Stimulated activated CD4-positive, alpha-beta T cell treated with anti-CD3 and anti-CD28 coated beads, Interleukin-1b, Interleukin-23, amount 100 ng/mL, for 1 hour (primary cell): Measurements from ENCODE around the gene NSRP1.
"Not testable (repeated sequence)": the region's sequence is repeated elsewhere in the genome, so short reads cannot be mapped to it uniquely, and the experiment has no call there.

Experiments used
- DNase-seq, 2 donors: peaks; one replicate each; pipeline ENCODE4 v3.0.0-alpha.2; 2020; ENCODE audit warnings: low read depth in 2 of 2

Gene NSRP1

GRCh38 chr17:30186761-30187160, 70.1 kb downstream of the NSRP1 start:
- DNase-seq = no peak

- DNase-seq = no peak
These were observed 71.0 kb downstream of the NSRP1 start for GRCh38 chr17:30187573-30187972.

- DNase-seq = no peak
These were observed 71.8 kb downstream of the NSRP1 start for GRCh38 chr17:30188211-30188939.

DNA sequence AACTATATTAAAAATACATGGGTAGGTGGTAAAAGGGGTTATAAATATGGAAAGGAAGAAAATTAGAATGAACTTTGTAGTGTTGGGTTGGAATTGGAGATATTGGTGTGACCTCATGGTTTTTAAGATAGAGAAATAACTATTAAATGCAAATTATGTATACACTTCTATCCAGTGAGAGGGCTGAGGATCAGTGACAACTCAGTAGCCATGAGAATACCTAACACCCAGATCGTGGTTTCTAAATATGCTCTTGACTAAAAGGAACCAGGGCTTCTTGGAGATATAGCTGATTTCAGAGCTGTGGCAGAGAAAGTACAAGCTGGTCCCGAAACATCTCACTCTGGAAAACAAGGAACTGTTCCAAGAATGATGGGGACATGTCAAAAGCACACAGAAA, 74.5 kb downstream of the NSRP1 start:
- DNase-seq = no peak

DNA sequence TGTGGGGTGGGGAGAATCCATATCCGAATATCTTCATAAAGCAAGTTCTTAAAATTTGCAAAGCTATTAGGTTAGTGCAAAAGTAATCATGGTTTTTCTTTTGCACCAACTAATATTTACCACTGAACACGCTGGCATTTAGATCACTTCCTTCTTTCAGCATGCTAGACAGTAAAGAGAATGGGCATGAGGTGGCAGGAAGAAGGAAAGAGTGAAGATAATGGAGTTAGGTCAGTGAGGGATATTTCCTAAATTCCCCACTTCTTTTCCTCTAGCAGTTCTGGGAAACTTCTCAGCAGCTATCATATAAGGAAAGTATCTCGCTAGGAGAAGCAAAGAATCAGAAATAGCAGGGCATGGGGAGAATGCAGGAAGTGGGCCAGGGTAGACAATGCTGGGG, 79.9 kb downstream of the NSRP1 start:
- no peak for DNase-seq

DNA sequence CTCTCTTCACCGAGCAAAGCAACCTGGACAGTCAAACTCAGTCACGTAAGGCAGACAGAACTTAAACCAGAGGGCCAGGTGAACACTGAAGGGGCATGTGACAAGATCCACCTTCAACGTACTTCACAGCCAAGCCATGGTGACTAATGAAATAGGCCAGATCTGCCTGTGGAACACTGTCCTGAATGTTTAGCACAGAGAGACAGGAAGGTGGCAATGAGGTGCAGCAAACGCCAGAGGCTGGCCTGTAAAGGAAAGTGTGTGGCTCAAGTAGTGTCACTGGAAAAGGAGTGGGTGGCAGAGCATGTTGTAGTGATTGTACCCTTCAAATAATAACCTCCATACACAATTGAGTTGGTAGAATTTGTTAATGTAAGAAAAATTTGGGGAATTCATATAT, 80.8 kb downstream of the NSRP1 start:
- DNase-seq = no peak

- no peak for DNase-seq
These were observed 83.0 kb downstream of the NSRP1 start for GRCh38 chr17:30199600-30199999.

DNA sequence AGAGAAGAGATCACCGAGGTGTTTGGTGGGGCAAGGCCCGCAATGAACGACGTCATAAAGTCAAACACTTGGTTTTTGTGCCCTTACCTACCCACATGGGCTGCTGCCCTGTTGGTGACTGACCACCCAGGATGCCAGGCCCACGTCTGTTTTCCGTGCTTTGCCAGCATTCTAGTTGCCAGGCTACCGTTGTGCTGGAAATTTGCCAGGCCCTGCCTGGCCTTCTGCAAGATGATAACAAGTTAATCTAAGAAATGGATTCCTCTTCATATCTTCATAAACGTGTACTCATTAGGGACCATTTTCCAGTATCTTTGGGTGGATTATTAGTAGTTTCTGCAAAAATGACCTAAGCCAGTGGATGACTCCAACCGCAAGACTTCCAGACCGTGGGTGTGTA, 83.5 kb downstream of the NSRP1 start:
- no peak for DNase-seq

GRCh38 chr17:30200656-30201055, 84.0 kb downstream of the NSRP1 start:
- DNase-seq = not testable (repeated sequence)

- DNase-seq = no peak
These were observed 86.9 kb downstream of the NSRP1 start for GRCh38 chr17:30203471-30203981.

DNA sequence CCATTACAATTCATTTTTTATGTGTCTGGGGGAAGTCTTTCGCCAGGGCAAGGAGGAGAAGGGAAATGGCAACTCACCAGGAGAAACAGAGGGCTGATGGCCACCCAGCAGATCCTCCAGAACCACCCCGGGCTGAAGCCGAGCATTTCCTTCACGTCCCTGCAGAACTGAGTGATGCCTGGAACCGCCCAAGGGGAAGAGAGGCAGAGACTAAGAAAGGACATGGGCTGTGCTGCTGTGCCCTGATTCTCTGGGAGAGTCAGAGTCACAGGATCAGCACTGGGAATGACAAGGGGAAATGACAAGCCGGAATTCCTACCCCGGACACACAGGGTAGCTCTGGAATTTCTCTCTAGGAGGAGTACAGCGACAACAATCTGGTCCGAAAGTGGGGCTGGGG, 91.0 kb downstream of the NSRP1 start:
- no peak for DNase-seq

DNA sequence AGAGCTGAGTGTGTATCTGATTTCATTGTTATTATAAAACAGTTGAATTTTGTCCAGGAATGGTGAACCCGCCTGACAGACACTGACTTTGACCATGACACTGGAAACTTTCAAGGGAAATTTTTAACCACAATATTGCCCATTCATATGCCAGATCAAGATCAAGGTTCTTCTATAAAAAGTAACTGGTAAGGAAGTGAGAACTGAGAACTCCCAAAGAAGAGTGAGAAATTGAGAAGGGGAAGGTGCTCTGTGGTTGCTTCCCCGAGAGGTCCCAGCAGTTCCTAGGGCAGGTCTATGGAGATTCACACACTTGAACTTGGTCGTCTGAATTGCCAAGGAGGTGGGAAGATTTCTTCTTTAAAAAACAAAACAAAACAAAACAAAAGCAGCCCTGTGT, 91.6 kb downstream of the NSRP1 start:
- no peak for DNase-seq

GRCh38 chr17:30209930-30210329, 93.3 kb downstream of the NSRP1 start:
- DNase-seq = no peak

GRCh38 chr17:30210366-30210765, 93.8 kb downstream of the NSRP1 start:
- DNase-seq = no peak

- DNase-seq = no peak
These were observed 94.3 kb downstream of the NSRP1 start for GRCh38 chr17:30210901-30211300.

DNA sequence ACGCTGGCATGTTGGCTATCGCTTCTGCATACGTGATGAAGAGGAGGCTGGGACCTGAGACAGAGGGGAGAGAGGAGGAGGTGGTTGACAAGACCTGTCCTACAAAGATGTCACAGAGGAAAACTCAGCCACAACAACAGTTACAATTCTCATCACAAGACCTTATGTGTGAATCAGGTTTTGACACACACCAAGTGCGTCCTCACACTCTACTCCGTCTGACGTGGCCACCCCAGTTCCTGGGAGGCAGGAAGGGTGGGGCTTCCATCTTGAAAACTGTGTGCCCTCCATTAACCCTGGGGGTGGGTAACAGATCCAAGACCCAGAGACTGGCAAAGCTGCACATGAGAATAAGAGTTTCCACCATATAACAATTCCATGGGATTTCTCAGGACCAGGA, 94.8 kb downstream of the NSRP1 start:
- no peak for DNase-seq

DNA sequence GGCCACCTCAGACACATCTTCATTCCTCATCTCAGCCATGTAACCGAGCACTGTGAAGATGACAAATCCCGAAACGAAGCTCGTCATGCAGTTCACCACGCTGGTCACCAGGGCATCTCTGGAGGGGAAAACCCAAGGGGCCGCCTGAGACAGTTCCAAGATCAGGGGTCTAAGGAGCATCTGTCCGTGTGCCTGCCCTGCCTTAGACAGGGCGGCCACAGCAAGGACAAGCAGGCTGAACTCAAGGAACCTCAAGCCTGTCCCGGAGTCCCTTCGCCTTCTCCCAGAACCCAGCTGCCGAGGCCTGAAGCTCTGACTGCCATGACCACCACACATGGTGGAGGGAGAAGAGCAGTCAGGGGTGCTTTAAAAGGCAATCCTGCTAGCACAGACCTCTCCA, 96.1 kb downstream of the NSRP1 start:
- DNase-seq = no peak

GRCh38 chr17:30217054-30217453, 100.4 kb downstream of the NSRP1 start:
- DNase-seq = no peak

- DNase-seq = no peak
These were observed 101.2 kb downstream of the NSRP1 start for GRCh38 chr17:30217746-30218245.

- no peak for DNase-seq
These were observed 102.2 kb downstream of the NSRP1 start for GRCh38 chr17:30218799-30219198.

DNA sequence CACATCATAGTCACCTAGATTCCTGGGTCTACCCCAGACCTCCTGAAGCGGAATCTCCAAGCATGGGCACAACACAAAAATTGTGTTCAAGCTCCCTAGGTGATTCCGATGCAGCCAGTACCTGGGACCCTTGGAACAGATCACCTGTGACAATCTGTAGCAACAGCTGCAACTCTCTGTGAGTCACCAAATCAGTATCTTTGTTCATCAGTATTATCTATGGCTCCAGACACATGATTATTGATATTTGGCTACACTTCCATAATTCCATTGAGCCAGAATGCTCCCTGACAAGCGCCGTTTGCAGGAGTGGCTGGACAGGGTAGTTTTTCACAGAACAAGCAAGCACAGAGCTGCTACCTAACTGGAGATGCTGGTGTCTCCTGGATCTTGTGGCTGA, 102.7 kb downstream of the NSRP1 start:
- DNase-seq = no peak

- DNase-seq = no peak
These were observed 103.2 kb downstream of the NSRP1 start for GRCh38 chr17:30219833-30220232.

- DNase-seq = no peak
These were observed 103.8 kb downstream of the NSRP1 start for GRCh38 chr17:30220414-30220813.

DNA sequence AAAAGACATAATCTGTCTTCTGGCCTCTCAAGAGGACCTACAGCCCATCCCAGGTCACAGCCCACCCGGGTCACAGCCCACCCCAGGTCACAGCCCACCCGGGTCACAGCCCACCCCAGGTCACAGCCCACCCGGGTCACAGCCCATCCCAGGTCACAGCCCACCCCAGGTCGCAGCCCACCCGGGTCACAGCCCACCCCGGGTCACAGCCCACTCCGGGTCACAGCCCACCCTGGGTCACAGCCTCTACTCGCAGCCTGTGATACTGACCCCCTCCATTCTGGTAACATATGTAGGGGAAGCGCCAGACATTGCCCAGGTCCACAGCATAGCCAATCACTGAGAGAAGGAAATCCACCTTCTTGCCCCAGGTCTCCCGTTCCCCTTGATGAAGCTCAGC, 104.7 kb downstream of the NSRP1 start:
- no peak for DNase-seq
